Pons (tissue), 1 donor: Measurements from ENCODE around the gene RPUSD2.

Experiments used
- DNase-seq: peaks from one replicate; pipeline ENCODE4 v3.0.0-alpha.2; 2016; ENCODE audit warnings: low spot score

RPUSD2 gene

GRCh38 chr15:40623361-40623760 lies 54.3 kb downstream of the RPUSD2 start:
- no peak for DNase-seq
